IMR-90 (cell line): ENCODE data around the gene ARHGEF16. TPM values are rescaled to one million over a fixed set of nuclear protein-coding genes. Genes with fewer than 3 reads are reported as not detected.
A peak's percentile ranks its signal among the peaks of the same experiment; 100 is the strongest.

ENCODE experiments used
- ATAC-seq: fragments of 200-7000 bp; cut with Tn5 transposase; 2 replicates; pipeline ENCODE4 v1.9.1; 2020; ENCODE audit warnings: low read depth, mild to moderate bottlenecking, moderate library complexity
- BruUV-seq: library from RNA; stranded (reverse); fragments of 400-500 nt; replicated peaks from 2 replicates; lab custom pipeline; 2021; lab: Mats Ljungman, UMichigan
- CTCF ChIA-PET: fragments of 300-600 bp; formaldehyde crosslinking; extraction: SDS; loops from one replicate; lab custom pipeline; 2021; ENCODE audit warnings: antibody characterized with exemption; lab: Yijun Ruan, JAX
- POLR2A ChIA-PET: fragments of 300-600 bp; sonication (Branson Sonifier 250); formaldehyde crosslinking; loops from one replicate; lab custom pipeline; 2022; ENCODE audit warnings: antibody characterized with exemption; ENCODE audit not compliant: unreplicated experiment; lab: Charles Lee
- DNase-seq: peaks from one replicate; pipeline ENCODE4 v3.0.0; 2013
- H2AFZ ChIP-seq: replicated peaks from 2 replicates; pipeline ENCODE3; 2013; ENCODE audit warnings: low read length, mild to moderate bottlenecking; ENCODE audit not compliant: poor library complexity
- H2AK5ac ChIP-seq: 2 replicates; pipeline ENCODE4 v1.6.1; 2013; ENCODE audit warnings: low read depth, low read length, inconsistent platforms
- H2AK9ac ChIP-seq: replicated peaks from 2 replicates; pipeline ENCODE3; 2013; ENCODE audit warnings: mild to moderate bottlenecking, low read depth, low read length, moderate library complexity; ENCODE audit not compliant: poor library complexity
- H2BK120ac ChIP-seq: 2 replicates; pipeline ENCODE4 v1.6.1; 2013; ENCODE audit warnings: low read depth, low read length, inconsistent platforms
- H2BK15ac ChIP-seq: 3 replicates; pipeline ENCODE4 v1.6.1; 2013; ENCODE audit warnings: low read depth, low read length, inconsistent platforms
- H2BK20ac ChIP-seq: 2 replicates; pipeline ENCODE4 v1.6.1; 2013; ENCODE audit warnings: low read depth, mild to moderate bottlenecking, inconsistent platforms, low read length, moderate library complexity
- H2BK5ac ChIP-seq: 2 replicates; pipeline ENCODE4 v1.6.1; 2013; ENCODE audit warnings: mild to moderate bottlenecking, low read depth, low read length, inconsistent platforms; ENCODE audit not compliant: poor library complexity, severe bottlenecking
- H3K14ac ChIP-seq: replicated peaks from 2 replicates; pipeline ENCODE4 v1.6.1; 2013; ENCODE audit warnings: low read depth, low read length, inconsistent platforms
- H3K18ac ChIP-seq: 2 replicates; pipeline ENCODE4 v1.6.1; 2013; ENCODE audit warnings: low read depth, low read length, control low read depth
- H3K23ac ChIP-seq: 2 replicates; pipeline ENCODE4 v1.6.1; 2013; ENCODE audit warnings: low read depth, low read length, inconsistent platforms
- H3K27ac ChIP-seq: 2 replicates; pipeline ENCODE4 v1.5.1; 2013; ENCODE audit warnings: mild to moderate bottlenecking, control low read depth, low read length; ENCODE audit not compliant: insufficient read depth
- H3K27me3 ChIP-seq: 2 replicates; pipeline ENCODE4 v1.6.1; 2013; ENCODE audit warnings: low read length; ENCODE audit not compliant: control insufficient read depth, insufficient read depth
- H3K36me3 ChIP-seq: 2 replicates; pipeline ENCODE4 v1.6.1; 2013; ENCODE audit warnings: low read length, mixed read lengths; ENCODE audit not compliant: control insufficient read depth, insufficient read depth
- H3K4ac ChIP-seq: 2 replicates; pipeline ENCODE4 v1.6.1; 2013; ENCODE audit warnings: low read depth, low read length, inconsistent platforms
- H3K4me1 ChIP-seq: 2 replicates; pipeline ENCODE4 v1.6.1; 2013; ENCODE audit warnings: low read length, mixed read lengths; ENCODE audit not compliant: control insufficient read depth, insufficient read depth
- H3K4me2 ChIP-seq: 2 replicates; pipeline ENCODE4 v1.6.1; 2013; ENCODE audit warnings: low read depth, mild to moderate bottlenecking, control low read depth, low read length, moderate library complexity
- H3K4me3 ChIP-seq: 2 replicates; pipeline ENCODE4 v1.5.1; 2013; ENCODE audit warnings: low read depth, mild to moderate bottlenecking, control low read depth, low read length, moderate library complexity; ENCODE audit not compliant: insufficient read depth
- H3K56ac ChIP-seq: 2 replicates; pipeline ENCODE4 v1.6.1; 2013; ENCODE audit warnings: low read length, inconsistent platforms; ENCODE audit not compliant: insufficient read depth; ENCODE audit errors: extremely low read depth
- H3K79me1 ChIP-seq, 2 experiments: 2 replicates each; pipeline ENCODE4 v1.6.1; 2013; ENCODE audit warnings: low read length in 2 of 2, inconsistent platforms in 1 of 2, low read depth in 1 of 2
- H3K9ac ChIP-seq: 2 replicates; pipeline ENCODE4 v1.6.1; 2013; ENCODE audit warnings: low read depth, low read length, control low read depth
- H3K9me1 ChIP-seq: 2 replicates; pipeline ENCODE4 v1.6.1; 2013; ENCODE audit warnings: low read length, inconsistent platforms; ENCODE audit not compliant: insufficient read depth
- H3K9me3 ChIP-seq: 2 replicates; pipeline ENCODE4 v1.6.1; 2013; ENCODE audit warnings: low read length; ENCODE audit not compliant: control insufficient read depth, insufficient read depth
- H4K20me1 ChIP-seq: 2 replicates; pipeline ENCODE4 v1.6.1; 2013; ENCODE audit warnings: low read length, inconsistent platforms; ENCODE audit not compliant: insufficient read depth
- H4K5ac ChIP-seq: 2 replicates; pipeline ENCODE4 v1.6.1; 2013; ENCODE audit warnings: mild to moderate bottlenecking, low read depth, low read length, control low read depth
- H4K8ac ChIP-seq, 2 experiments: 2 replicates each; pipeline ENCODE4 v1.6.1; 2013; ENCODE audit warnings: low read depth in 2 of 2, low read length in 2 of 2, control low read depth in 1 of 2, inconsistent platforms in 1 of 2
- H4K91ac ChIP-seq: 2 replicates; pipeline ENCODE4 v1.6.1; 2013; ENCODE audit warnings: low read depth, low read length, inconsistent platforms; ENCODE audit not compliant: insufficient read depth
- BHLHE40 ChIP-seq: fragments of 150-350 bp; IDR thresholded peaks from 2 replicates; pipeline ENCODE4 v1.6.1; 2016; ENCODE audit warnings: mild to moderate bottlenecking, low read depth, low read length
- CEBPB ChIP-seq: IDR thresholded peaks from 2 replicates; pipeline ENCODE4 v1.6.1; 2012; ENCODE audit warnings: low read depth, low read length, improper control_type of control experiment
- CHD1 ChIP-seq: IDR thresholded peaks from 2 replicates; pipeline ENCODE4 v1.6.1; 2012; ENCODE audit warnings: low read depth, low read length, improper control_type of control experiment
- FOS ChIP-seq: fragments of 150-350 bp; IDR thresholded peaks from 2 replicates; pipeline ENCODE4 v1.6.1; 2016; ENCODE audit warnings: low read depth, low read length
- MAFK ChIP-seq: IDR thresholded peaks from 2 replicates; pipeline ENCODE4 v1.6.1; 2012; ENCODE audit warnings: low read depth, low read length, improper control_type of control experiment
- MAZ ChIP-seq: IDR thresholded peaks from 2 replicates; pipeline ENCODE4 v1.6.1; 2012; ENCODE audit warnings: low read depth, mild to moderate bottlenecking, low read length, improper control_type of control experiment, moderate library complexity, borderline replicate concordance
- MXI1 ChIP-seq: IDR thresholded peaks from 2 replicates; pipeline ENCODE4 v1.6.1; 2012; ENCODE audit warnings: low read depth, mild to moderate bottlenecking, low read length, moderate library complexity, borderline replicate concordance
- POLR2A ChIP-seq: IDR thresholded peaks from 2 replicates; pipeline ENCODE4 v1.6.1; 2012; ENCODE audit warnings: mild to moderate bottlenecking, low read depth, low read length
- RAD21 ChIP-seq: IDR thresholded peaks from 2 replicates; pipeline ENCODE4 v1.6.1; 2012; ENCODE audit warnings: low read length, improper control_type of control experiment
- RFX5 ChIP-seq: IDR thresholded peaks from 2 replicates; pipeline ENCODE4 v1.8.0; 2012; ENCODE audit warnings: low read depth, mild to moderate bottlenecking, low read length, moderate library complexity
- SMC3 ChIP-seq: fragments of 150-350 bp; IDR thresholded peaks from 2 replicates; pipeline ENCODE4 v1.6.1; 2016; ENCODE audit warnings: low read depth, mild to moderate bottlenecking, antibody characterized with exemption, low read length, moderate library complexity
- USF2 ChIP-seq: fragments of 150-350 bp; IDR thresholded peaks from 2 replicates; pipeline ENCODE4 v1.6.1; 2017; ENCODE audit warnings: mild to moderate bottlenecking, antibody characterized with exemption, low read length, low read depth
- WGBS, 2 experiments: methylation state at CpG; one replicate each; pipeline versions ENCODE4 v1.1.5 to v1.1.7; 2013; ENCODE audit warnings: missing lambda C conversion rate in 2 of 2; ENCODE audit not compliant: insufficient read length in 1 of 2; ENCODE audit errors: extremely low coverage in 2 of 2; 5-methylcytosine and 5-hydroxymethylcytosine counted together
- dilution Hi-C: fragments of 300-500 bp; cut with HindIII; formaldehyde crosslinking; loops from one replicate; pipeline ENCODE4 v1.14.3; 2018; ENCODE audit warnings: low sequenced_read_pairs; ENCODE audit not compliant: unreplicated experiment
- in situ Hi-C: fragments of 300-500 bp; cut with MboI; formaldehyde crosslinking; loops from 3 replicates; pipeline ENCODE4 v1.14.3; 2019; ENCODE audit warnings: low sequenced_read_pairs, inconsistent platforms, mixed read lengths
- intact Hi-C: fragments of 100-400 bp; cut with micrococcal nuclease; formaldehyde crosslinking; loops from 2 replicates; pipeline ENCODE4 v1.10.0; 2022
- polyA plus RNA-seq, 3 experiments: library from polyadenylated mRNA; depleted of rRNA; stranded (reverse); fragments of >200 nt; gene quantifications; 2 replicates each; pipeline ENCODE4 v1.2.3, GENCODE V29; 2012; ENCODE audit warnings: low replicate concordance in 1 of 3
- total RNA-seq: library from RNA; depleted of rRNA; stranded (reverse); fragments of >200 nt; gene quantifications from 2 replicates; pipeline ENCODE4 v1.2.3, GENCODE V29; 2012

Gene ARHGEF16
- total and polyA plus RNA-seq, 2 of the 4 experiments (the other 2 are of a cell fraction): 0.18 to 0.39 TPM

GRCh38 chr1:3409366-3410141 is 44.9 kb upstream of the ARHGEF16 start:
- Histone ChIP-seq H3K4me3 (no peak overlapping the region), H3K27ac (no peak overlapping the region), H3K9me1 (no peaks in the 10 kb centered on the region), H3K36me3 (no peaks in the 10 kb centered on the region), H3K14ac (no peak overlapping the region), H3K4me1 (no peaks in the 10 kb centered on the region), H3K18ac (no peak overlapping the region), H2AFZ (peak overlapping the region; percentile 32), H2BK5ac (peak overlapping the region; percentile 82), H3K27me3 (no peaks in the 10 kb centered on the region; the same call in 1 of the 2 replicates), H3K9me3 (peaks cover 5% of the 10 kb centered on the region; the same call in 1 of the 2 replicates), H2AK5ac (no peak overlapping the region), H3K4me2 (no peak overlapping the region), H2BK120ac (no peak overlapping the region), H3K9ac (no peak overlapping the region), H3K56ac (no peak overlapping the region), H2BK20ac (no peak overlapping the region), H4K91ac (no peak overlapping the region), H3K4ac (no peak overlapping the region), H3K23ac (no peak overlapping the region), H4K20me1 (no peaks in the 10 kb centered on the region), H2AK9ac (peak overlapping the region; percentile 16), H4K5ac (no peak overlapping the region), H2BK15ac (no peak overlapping the region), H4K8ac (no peak overlapping the region), H3K79me1 (no peaks in the 10 kb centered on the region)
- WGBS, 2 experiments: 63% methylated on average over 7 of the region's 19 CpGs; no CpG with 5 or more reads in 1 of the 2 experiments
- ChIA-PET CTCF (no interaction called here), POLR2A (no interaction called here)
- ATAC-seq (no peak), DNase-seq (no peak)
- TF ChIP-seq SMC3 (no peak), MXI1 (no peak), USF2 (no peak), CEBPB (no peak), MAZ (no peak), FOS (no peak), BHLHE40 (no peak), CHD1 (no peak), POLR2A (no peak), MAFK (no peak), RAD21 (no peak), RFX5 (no peak)
- no TSS peak for BruUV-seq
- dilution Hi-C loops (no loop called here), in situ Hi-C loops (no loop called here), intact Hi-C loops (no loop called here)
